GM12801 (cell line): ENCODE data around the gene AJUBA.

Experiments
- CTCF ChIP-seq: IDR thresholded peaks from one replicate; pipeline ENCODE4 v1.5.1; 2011; ENCODE audit warnings: control low read depth; ENCODE audit not compliant: insufficient read length; ENCODE audit errors: extremely low read depth

AJUBA gene

GRCh38 chr14:23009939-23010726 lies 27.8 kb upstream of the AJUBA start, which contains the start of gene C14orf93:
Gene C14orf93, minus strand, starts transcription at chr14:23010143. Its CDS starts 11,120 bp downstream, at chr14:22999023.
- TF ChIP-seq CTCF = no peak

GRCh38 chr14:23009483-23009938 lies 27.2 kb upstream of the AJUBA start:
- TF ChIP-seq CTCF = no peak

- TF ChIP-seq CTCF = no peak
These were observed 26.5 kb upstream of the AJUBA start for GRCh38 chr14:23008831-23009230.

- no peak for TF ChIP-seq CTCF
These were observed 24.4 kb upstream of the AJUBA start for GRCh38 chr14:23006544-23007419.

- TF ChIP-seq CTCF = no peak
These were observed 23.8 kb upstream of the AJUBA start for GRCh38 chr14:23006188-23006534.

GRCh38 chr14:23005451-23006187 lies 23.3 kb upstream of the AJUBA start:
- TF ChIP-seq CTCF = no peak

GRCh38 chr14:23002592-23002991 lies 20.2 kb upstream of the AJUBA start:
- TF ChIP-seq CTCF = no peak
